ENCODE results near the gene GNAL.

The GNAL gene

DNA sequence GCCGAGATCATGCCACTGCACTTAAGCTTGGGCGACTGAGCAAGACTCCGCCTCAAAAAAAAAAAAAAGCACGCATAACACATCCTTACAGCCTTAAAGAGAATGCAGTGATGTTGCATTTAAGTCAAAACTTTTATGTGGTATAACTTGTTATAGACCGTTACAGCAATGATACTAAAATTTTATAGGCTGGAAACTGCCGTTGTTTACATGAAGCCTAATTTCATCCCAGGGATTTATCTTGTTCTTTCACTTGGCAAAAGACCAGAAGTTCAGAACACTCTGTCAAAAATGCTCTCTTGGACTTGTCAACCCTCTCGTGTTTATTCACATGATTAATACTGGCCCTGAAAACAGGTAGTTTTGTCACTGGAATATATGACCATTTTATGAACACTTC, 7.4 kb downstream of the GNAL start:
- Histone ChIP-seq H4K20me1 (ENCODE audit: insufficient read depth) (no peaks in the 10 kb centered on the region), H3K4me1 (ENCODE audit: low read depth, poor library complexity, severe bottlenecking) (no peaks in the 10 kb centered on the region), H3K4me3 (IDR thresholded peaks at IDR 0.05; ENCODE audit: insufficient read depth, low read depth, low read length) (no peak overlapping the region), H3K27me3 (ENCODE audit: insufficient read depth, low read depth) (no peaks in the 10 kb centered on the region), H3K4me2 (no peak overlapping the region), H3K36me3 (ENCODE audit: insufficient read depth) (no peaks in the 10 kb centered on the region), H2AFZ (ENCODE audit: low read depth) (no peak overlapping the region), H3K79me2 (ENCODE audit: insufficient read depth, low read depth) (no peaks in the 10 kb centered on the region), H3K27ac (no peak overlapping the region), H3K9ac (no peak overlapping the region)
- TF ChIP-seq, protein P1, sequence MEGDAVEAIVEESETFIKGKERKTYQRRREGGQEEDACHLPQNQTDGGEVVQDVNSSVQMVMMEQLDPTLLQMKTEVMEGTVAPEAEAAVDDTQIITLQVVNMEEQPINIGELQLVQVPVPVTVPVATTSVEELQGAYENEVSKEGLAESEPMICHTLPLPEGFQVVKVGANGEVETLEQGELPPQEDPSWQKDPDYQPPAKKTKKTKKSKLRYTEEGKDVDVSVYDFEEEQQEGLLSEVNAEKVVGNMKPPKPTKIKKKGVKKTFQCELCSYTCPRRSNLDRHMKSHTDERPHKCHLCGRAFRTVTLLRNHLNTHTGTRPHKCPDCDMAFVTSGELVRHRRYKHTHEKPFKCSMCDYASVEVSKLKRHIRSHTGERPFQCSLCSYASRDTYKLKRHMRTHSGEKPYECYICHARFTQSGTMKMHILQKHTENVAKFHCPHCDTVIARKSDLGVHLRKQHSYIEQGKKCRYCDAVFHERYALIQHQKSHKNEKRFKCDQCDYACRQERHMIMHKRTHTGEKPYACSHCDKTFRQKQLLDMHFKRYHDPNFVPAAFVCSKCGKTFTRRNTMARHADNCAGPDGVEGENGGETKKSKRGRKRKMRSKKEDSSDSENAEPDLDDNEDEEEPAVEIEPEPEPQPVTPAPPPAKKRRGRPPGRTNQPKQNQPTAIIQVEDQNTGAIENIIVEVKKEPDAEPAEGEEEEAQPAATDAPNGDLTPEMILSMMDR (conservative IDR thresholded peaks at IDR 0.05; ENCODE audit: low read depth, low read length): no peak

DNA sequence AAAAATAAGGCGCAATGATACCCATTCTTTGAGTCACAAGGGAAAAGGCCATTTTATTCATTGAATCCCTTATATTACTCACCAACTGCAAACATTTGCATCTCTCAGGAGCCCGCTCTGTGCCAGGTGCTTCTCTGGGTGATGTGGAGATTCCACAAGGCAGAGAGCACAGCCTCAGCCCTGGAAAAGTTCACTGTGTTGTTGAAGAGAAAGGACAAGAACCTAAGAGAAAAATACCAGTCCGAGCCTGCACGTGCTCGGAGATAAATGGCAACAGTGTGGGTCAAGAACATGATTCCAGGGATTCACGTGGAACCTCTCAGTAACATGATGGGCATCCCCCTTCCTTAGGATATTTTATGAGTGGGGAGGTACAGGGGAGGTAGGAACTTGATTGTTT, 11.8 kb downstream of the GNAL start:
- Histone ChIP-seq H3K4me3 (IDR thresholded peaks at IDR 0.05; ENCODE audit: insufficient read depth, low read depth, low read length) (no peak overlapping the region), H3K9ac (no peak overlapping the region), H3K27ac (no peak overlapping the region), H3K79me2 (ENCODE audit: insufficient read depth, low read depth) (no peaks in the 10 kb centered on the region), H3K4me1 (ENCODE audit: low read depth, poor library complexity, severe bottlenecking) (no peaks in the 10 kb centered on the region), H3K4me2 (no peak overlapping the region), H3K27me3 (ENCODE audit: insufficient read depth, low read depth) (no peaks in the 10 kb centered on the region), H3K36me3 (ENCODE audit: insufficient read depth) (no peaks in the 10 kb centered on the region), H4K20me1 (ENCODE audit: insufficient read depth) (no peaks in the 10 kb centered on the region), H2AFZ (ENCODE audit: low read depth) (no peak overlapping the region)
- TF ChIP-seq, protein P1 (conservative IDR thresholded peaks at IDR 0.05; ENCODE audit: low read depth, low read length): no peak

GRCh38 chr18:11710578-11710977, 21.5 kb downstream of the GNAL start:
- Histone ChIP-seq H4K20me1 (ENCODE audit: insufficient read depth) (no peaks in the 10 kb centered on the region), H3K27ac (no peak overlapping the region), H3K4me1 (ENCODE audit: low read depth, poor library complexity, severe bottlenecking) (no peaks in the 10 kb centered on the region), H3K9ac (no peak overlapping the region), H3K4me2 (no peak overlapping the region), H3K36me3 (ENCODE audit: insufficient read depth) (no peaks in the 10 kb centered on the region), H3K27me3 (ENCODE audit: insufficient read depth, low read depth) (no peaks in the 10 kb centered on the region), H3K4me3 (IDR thresholded peaks at IDR 0.05; ENCODE audit: insufficient read depth, low read depth, low read length) (no peak overlapping the region), H2AFZ (ENCODE audit: low read depth) (no peak overlapping the region), H3K79me2 (ENCODE audit: insufficient read depth, low read depth) (no peaks in the 10 kb centered on the region)
- TF ChIP-seq, protein P1 (conservative IDR thresholded peaks at IDR 0.05; ENCODE audit: low read depth, low read length): no peak

- TF ChIP-seq, protein P1 (conservative IDR thresholded peaks at IDR 0.05; ENCODE audit: low read depth, low read length): no peak
- H2AFZ ChIP-seq (ENCODE audit: low read depth): no peak overlapping the region
Measured at GRCh38 chr18:11713756-11714155, 24.7 kb downstream of the GNAL start.

More at GRCh38 chr18:11713756-11714155, 24.7 kb downstream of the GNAL start:
- Histone ChIP-seq H3K9ac (no peak overlapping the region), H3K4me3 (IDR thresholded peaks at IDR 0.05; ENCODE audit: insufficient read depth, low read depth, low read length) (no peak overlapping the region), H3K79me2 (ENCODE audit: insufficient read depth, low read depth) (no peaks in the 10 kb centered on the region), H3K27ac (no peak overlapping the region), H4K20me1 (ENCODE audit: insufficient read depth) (no peaks in the 10 kb centered on the region), H3K4me2 (no peak overlapping the region), H3K4me1 (ENCODE audit: low read depth, poor library complexity, severe bottlenecking) (no peaks in the 10 kb centered on the region), H3K27me3 (ENCODE audit: insufficient read depth, low read depth) (no peaks in the 10 kb centered on the region), H3K36me3 (ENCODE audit: insufficient read depth) (no peaks in the 10 kb centered on the region)
